D341Med (cell line): Measurements from ENCODE around the gene GPRIN1.

Experiments used
- DNase-seq: peaks from one replicate; pipeline ENCODE4 v3.0.0; 2012; ENCODE audit warnings: low spot score

The GPRIN1 gene

DNA sequence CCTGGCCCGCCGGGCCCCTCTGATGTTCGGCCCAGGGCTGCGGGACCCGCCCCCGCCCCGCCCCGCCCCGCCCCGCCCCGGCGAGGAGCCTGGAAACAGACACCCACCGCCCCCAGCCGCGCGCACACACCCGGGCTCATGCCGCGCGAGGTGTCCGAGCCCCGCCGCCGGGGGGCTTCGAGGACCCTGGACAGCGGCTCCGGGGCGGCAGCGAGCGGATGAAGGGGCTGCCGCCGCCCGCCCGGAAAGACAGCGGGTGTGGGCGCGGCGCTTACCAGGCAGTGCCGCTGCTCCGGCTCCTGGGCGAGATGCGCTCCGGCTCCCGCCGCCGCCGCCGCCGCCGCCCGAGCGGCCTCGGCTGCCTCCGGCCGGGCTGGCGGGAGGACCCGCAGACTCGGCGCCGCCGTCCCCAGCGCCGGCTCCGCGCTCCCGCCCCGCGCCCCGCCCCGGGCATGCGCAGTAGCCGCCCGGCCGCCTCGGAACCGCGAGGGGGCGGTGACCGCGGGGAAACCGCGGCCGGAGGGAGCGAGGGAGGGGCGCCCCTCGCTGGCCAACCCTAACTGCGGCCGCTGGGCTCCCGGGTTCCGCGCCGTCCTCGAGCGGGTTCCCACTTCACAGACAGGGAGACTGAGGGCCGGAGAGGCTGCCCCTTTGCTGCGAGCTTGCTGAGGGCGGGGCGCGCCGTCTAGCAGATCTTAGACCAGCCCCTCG lies at the start of gene GPRIN1:
TSS of gene GPRIN1 (minus strand) at position 433 of the 711 bp plus-strand sequence. CDS start 10,322 bp downstream, outside the sequence.
- peak; percentile 98 for DNase-seq

DNA sequence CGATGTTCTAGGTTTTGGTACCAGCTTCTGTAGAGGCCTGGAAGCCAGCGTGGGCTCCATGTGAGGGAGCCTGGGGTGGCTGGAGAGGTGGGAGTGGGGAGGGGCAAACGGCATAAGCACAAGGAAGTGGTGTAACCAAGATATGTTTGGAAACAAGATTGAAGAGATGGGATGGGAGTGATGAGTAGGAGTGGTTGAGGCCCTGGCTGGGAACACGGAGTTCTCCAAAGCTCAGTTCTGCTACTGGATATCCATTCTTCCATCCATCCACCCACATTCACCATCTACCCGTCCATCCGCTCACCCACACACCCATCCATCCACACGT lies 49.5 kb upstream of the GPRIN1 start:
- DNase-seq, result no peak

DNA sequence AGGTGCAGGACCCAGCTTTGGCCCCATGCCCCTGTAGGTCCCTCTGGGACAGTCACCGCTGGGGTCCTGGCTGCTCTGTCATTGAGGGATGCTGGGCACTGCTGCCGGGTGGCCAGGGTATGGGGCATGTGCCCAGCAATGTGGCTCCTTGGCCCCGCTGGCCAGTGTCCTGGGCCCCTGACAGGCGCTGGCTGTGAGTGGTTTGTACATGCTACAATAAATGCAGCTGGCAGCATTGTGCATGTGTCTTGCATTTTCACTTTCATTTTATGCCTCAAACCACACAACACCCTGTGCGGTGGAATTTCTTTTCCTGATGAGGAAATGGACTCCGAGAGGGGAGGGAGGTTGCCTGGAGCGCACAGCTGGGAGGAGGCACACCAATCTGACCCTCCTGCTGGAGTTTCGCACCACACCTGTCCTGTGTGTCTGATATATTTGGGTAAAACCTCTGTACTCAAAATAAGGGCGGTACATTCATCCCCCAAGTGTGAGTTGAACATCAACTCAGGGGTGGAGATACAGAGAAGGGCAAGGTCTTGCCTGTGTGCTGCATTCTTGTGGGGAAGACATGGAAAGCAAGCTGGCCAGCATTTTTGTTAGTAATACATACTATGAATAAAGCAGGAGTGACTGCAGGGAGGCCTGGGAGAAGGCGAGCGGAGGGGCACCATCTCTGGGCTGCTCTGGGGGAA lies 49.0 kb upstream of the GPRIN1 start:
- no peak for DNase-seq

DNA sequence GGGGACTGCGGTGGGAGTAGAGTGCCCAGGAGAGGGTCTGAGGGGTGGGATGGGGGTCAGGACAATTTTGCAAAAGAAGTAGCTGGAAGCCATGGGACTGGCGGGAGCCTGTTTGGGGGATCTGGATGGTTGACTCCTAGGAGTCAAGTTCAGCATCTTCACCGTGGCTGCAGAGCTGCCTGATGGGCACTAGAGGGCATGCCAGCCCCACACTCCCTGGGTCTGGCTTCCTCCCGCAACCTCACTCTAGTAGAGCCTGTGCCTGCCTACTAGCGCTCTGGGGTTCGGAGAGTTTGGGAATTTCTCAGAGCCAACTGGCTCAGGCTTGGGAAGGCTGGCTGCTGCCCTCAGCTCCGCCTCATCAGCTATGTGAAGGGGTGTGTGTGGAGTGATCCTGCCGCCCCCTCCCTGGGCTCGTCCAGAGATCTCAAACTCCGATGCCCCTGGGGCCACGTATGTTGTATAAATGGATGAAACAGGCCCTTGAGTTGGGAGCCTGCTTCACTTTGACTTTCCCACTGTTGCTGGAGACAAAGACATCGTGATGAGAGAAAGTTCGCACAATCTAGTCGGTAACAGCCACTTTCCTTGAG lies 48.1 kb upstream of the GPRIN1 start:
- peak; percentile 80 for DNase-seq

DNA sequence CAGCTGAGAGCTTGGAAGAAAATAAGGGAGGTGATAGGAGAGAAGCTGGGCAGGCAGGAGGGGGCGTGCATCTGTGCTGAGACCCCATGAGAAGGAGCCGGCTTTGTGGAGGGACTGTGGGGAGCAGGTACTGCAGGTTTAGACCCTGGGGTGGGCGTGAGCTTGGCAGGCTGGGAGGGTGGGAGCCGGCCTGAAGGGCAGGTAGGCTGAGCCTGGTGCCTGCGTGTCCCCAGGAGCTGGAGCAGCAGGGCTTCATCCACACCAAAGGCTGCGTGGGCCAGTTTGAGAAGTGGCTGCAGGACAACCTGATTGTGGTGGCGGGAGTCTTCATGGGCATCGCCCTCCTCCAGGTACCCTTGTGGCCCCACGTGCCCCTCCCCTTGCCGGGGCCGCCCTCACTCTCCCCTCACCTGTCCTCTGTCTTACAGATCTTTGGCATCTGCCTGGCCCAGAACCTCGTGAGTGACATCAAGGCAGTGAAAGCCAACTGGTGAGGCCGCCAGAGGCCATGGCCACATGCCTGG lies 46.6 kb upstream of the GPRIN1 start:
- DNase-seq, result no peak

DNA sequence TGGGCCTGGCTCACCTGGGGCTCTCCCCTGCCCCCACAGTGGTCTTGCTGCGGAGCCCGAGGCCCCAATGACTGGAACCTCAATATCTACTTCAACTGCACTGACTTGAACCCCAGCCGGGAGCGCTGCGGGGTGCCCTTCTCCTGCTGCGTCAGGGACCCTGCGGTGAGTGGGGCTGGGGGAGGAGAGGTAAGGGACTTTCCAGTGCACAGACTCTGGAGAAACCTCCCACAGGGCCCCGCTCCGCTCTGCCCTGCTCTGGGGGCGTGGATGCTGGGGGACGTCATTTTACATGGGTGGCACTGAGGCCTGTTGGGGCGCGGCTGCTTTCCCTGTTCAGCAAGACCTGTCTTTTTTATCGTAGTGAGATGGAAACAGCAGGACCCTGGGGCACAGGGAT lies 44.9 kb upstream of the GPRIN1 start:
- no peak for DNase-seq

DNA sequence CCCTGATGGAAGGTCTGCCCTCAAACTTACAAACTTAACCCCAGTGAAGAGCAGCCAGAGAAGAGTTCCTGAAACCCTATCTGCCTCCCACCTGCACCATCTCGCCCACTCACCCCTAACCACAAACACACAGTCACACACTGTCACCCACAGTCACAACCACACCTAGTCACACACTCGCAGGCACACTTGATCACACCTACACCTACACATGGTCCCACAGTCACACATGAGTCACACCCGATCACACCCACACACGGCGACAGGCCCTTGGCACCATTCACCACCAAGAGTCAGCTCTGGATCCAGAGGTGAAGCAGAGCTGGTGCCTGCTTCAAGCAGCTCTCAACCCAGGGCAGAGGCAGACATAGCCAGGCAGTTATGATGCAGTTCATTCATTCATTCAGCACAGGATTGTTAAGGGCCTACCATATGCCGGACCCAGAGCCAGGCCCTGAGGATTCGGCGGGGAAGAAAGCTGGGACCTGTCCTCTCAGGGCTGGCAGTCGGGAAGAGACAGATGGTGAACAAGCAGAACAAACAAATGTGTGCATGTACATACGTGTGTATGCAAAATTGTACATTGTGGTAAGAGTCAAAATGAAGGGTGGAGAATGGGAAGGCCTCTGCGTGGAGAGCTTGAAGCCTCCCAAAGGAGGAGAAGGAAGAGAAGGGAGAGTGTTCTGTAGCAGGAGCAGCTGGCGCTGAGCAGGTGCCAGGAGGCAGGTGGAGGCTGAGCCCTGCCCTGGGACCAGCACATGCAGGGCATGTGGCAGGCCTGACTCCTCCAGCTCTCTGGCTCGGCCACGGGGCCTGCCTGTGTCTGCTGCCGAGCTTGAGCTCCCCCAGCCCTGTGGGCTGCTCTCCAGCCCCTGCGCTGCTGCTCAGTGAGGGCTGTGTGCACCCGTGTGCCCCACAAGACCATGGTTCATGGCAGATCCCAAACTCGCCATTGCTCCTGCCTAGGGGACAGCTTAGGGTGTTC lies 43.7 kb upstream of the GPRIN1 start:
- no peak for DNase-seq

DNA sequence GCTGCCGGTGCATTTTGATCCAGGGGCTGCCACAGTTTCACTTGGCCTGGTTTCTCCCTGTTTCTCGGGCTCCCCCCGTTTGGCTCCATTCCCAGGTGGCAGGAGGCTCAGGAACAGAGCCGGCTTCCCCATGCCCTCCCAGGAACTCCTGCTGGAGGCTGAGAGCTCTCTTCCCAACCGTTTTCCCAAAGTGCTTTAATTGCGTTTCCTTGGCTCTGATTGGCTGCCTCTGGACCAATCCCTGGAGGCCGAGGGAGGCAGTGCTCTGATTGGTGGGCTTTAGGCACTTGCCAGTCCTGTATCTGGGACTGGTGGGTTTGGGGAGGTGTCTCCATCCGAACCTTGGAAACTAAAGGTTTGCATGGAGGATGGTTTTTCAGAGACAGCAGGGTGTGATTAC lies 42.2 kb upstream of the GPRIN1 start:
- no peak for DNase-seq

DNA sequence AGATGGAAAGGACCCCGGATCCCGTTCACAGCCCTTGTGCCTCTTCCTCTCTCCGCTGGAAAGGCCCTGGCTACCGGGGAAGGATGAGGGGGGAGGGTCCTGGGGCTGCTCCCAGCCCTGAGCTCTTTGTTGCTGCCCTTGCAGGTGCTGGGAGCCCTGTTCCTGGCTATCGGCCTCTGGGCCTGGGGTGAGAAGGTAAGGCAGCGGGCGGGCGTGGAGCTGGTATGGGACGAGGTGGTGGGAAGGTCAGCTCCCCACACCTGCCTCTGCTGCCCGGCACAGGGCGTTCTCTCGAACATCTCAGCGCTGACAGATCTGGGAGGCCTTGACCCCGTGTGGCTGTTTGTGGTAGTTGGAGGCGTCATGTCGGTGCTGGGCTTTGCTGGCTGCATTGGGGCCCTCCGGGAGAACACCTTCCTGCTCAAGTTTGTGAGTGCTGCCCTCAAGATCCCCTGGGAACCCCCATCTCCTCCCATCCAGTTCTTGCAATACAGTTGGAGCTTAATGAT lies 41.6 kb upstream of the GPRIN1 start:
- DNase-seq, result no peak

DNA sequence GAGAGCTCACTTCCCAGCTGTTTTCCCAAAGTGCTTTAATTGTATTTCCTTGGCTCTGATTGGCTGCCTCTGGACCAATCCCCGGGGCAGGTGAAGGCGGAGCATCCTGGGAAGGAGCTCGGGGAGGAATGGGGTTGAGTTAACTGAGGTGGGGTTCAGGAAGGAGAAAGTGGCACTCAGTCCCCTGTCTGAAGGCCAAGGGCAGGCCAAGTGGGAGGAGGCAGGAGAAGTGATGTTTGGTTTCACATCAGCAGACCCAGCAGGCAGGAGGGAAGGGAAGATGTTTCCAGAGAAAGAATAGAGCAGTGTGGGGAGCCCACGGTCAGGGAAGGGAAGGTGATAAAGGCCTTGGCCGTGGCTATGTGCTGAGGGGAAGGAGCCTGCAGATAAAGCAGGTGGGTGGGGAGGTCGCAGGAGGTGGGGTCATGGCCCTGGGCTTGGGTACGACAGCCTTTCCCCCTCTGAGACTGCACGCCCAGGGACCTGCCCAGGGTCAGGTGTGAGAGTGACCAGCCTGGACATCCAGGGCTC lies 40.5 kb upstream of the GPRIN1 start:
- DNase-seq, result no peak

DNA sequence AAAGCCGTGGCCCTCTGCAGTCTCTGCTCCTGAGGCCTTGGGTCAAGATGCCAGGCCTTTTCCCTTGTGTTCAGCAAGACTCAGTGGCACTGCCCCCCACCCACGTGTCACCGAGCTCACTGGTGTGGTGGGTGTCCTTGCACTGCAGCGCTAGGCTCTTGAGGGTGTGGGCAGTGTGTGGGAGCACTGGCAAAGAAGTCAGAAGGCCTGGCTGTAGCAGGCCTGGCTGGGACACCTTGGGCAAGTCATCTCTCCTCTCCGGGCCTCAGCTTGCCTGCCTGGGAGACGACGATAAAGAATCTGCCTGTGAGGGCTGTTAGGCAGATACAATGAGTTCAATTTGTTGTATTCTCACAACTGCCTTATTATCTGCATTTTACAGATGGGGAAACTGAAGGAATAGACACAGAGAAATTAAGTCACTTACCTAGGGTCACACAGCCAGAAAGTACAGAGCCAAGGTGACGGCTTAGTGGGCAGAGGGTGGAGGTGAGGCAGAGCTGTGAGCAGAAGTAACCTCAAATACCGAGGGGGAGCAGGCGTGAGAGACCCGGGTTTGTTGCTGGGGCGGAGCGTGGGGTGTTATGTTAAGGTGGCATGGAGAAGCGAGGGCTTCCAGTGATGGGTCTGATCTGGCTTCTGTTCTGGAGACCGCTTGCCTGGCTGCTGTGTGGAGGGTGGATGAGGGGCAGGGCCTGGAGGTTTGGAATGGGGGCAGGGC lies 38.7 kb upstream of the GPRIN1 start:
- DNase-seq, result no peak

DNA sequence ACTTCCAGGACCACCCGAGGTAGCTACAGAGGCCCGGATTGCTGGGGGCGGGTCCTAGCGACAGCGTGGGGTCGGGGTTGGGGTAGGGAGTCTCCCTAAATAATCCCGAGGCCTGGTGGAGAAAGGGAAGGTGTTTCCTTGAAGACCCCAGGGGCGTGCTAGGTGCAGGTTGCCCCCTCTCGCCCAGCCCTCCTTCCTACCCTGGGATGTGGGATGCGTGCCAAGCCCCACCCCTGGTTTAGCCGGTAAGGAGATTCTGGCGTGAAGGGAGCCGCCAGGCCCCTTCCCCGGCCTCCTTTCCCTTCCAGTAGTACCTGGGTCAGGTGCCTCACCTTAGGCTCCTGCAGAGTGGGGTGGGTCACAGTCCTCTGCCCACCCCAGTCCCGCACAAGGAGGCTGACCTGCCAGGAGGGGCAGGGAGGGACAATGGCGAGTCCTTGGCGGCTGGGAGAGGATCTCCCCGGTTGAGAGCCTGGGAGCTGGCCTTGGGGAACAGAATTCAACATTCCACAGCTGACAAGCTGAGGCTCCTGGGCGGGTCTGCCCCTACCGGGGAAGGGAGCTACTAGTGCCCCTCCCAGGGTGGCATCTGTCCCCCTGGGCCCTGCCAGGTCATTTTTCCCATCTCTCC lies 38.0 kb upstream of the GPRIN1 start:
- peak; percentile 76 for DNase-seq

DNA sequence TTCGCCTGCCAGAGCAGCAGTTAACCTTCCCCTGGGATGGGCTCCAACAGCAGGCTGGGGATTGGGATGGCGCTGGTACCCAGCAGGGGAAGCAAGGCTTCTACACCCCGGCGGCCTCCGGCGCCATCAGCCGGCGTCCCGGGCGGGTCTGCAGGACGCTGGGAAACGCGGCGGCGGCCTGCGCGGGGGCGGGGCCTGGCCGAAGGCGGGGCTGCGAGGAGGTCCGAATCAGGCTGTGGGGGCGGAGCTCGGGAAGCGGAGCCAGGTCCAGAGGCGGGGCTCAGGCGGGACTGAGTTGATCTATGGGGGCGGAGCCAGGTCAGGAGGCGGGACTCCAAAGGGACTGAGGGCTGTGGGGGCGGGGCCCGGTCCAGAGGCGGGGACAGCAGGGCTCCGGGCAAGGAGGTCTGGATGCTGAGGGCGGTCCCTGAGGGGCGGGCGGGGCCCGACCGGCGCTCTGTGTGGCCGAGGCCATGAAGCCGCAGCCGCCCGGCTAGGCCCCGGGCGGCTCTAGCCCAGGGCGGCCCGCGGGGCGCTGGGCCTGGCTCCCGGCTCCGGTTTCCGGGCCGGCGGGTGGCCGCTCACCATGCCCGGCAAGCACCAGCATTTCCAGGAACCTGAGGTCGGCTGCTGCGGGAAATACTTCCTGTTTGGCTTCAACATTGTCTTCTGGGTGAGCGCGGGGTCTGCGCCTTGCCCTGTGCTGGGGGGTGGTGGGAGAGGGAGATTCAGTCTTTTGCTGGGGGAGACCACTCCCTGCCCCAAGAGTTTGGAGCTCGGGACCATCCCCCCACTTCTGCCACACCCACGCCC lies 37.3 kb upstream of the GPRIN1 start, which contains the start of gene TSPAN17:
TSS of gene TSPAN17 (plus strand) at position 455 of the 813 bp plus-strand sequence. CDS start at position 587, 132 bp downstream.
- peak; percentile 98 for DNase-seq

DNA sequence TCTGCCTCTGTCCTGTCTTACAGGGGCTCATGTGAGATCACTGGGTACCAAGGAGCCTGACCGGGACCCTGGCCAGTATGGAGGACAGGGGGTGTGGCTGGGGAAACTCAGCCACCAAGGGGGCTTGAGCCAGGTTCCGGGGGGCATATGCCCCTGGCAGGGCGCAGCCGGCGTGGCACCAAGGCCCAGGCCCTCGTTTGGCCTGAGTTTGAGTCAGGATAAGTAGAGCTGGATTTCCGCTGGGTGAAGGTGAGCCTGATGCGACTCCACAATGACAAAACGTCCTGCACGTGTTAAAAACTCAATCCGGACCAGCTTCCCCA lies 36.7 kb upstream of the GPRIN1 start:
- no peak for DNase-seq

DNA sequence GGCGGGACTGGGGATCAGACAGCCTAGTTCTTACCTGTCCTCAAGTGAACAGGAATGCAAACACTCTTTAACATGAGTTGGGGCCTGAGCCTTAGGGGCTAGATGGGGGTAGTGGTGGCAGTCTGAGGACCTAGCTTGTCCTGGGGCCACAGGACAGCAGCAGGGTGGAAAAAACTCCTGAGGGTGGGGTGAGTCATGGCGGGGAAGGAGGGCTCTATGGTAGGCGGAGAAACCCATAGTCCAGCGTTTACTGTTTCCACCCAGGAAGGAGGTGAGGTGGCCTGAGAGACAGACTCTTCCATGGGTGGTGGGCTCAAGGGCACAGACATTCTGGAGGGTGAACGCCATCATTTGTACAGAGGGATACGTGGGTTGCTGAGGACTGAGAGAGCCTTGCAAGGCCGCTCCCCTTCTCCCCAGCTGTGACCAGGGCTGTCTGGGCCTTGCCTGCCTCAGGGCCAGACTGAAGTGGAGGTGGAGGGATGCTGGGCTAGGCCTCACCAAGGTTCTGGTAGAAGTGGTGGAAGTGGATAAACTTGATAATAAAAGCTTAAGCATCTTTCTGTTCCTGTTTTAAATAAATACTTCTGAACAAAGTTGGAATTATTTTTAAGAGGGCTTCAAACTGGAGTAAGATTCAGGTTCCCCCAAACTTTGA lies 36.2 kb upstream of the GPRIN1 start:
- no peak for DNase-seq

DNA sequence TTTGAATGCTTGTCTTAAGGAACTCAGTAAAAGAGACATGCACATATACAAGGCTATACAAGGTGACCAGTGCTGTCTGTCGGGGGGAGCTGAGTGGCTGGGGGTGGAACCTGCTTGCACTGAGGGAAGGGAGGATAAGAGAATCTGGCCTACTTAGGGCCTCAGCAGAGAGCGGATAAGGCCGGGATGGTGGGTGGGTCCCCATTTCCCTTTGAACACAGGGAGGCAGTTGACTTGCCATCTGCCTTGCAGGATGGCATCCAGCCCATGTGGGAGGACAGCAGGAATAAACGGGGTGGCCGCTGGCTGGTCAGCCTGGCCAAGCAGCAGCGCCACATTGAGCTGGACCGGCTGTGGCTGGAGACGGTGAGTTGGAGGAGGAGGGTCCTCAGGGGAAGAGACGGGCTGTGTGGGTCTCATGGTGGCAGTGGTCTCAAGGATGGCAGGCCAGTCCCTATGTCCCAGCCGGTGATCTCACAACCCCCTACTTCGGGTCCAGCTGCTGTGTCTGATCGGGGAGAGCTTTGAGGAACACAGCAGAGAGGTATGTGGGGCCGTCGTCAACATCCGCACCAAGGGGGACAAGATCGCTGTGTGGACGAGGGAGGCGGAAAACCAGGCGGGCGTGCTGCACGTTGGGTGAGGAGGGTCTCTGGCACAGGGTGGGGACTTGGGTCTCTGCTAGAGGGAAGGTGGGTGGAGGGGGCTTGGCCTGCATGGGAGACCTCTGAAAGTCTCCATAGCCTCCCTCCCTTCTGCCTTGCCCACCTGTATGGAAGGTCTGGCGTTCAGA lies 35.1 kb upstream of the GPRIN1 start:
- DNase-seq, result no peak

DNA sequence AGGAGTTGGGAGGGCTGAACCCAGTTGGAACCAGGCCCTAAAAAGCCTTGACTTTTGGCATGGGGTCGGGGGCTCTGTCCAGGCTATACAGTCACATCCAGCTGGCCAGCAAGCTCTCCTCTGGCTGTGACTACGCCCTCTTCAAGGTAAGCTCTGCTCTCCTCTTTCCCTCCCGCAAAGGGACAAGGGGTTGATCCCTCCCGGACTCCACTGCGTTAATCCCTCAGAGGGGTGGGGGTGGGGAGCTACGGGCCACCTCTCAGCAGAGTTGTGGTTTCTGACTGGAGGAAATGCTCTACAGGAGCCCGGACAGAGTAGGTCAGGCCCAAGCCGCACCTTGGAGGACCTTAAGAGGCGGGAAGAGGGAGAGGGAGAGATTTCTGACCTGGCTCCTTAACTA lies 34.3 kb upstream of the GPRIN1 start:
- no peak for DNase-seq
